Bronchial epithelial cell (primary cell): ENCODE results near the gene TRIM24. TPM values are rescaled to one million over a fixed set of nuclear protein-coding genes. Genes with fewer than 3 reads are reported as not detected.

Experiments
- DNase-seq: peaks from one replicate; pipeline ENCODE4 v3.0.0-alpha.2; 2010; ENCODE audit warnings: low read depth
- FAIRE-seq: peaks from 2 replicates; lab custom pipeline; 2011; peaks lifted over from hg19 to GRCh38; lab: Jason Lieb, UNC
- H3K27me3 ChIP-seq: 2 replicates; pipeline ENCODE4 v1.5.1; 2011; ENCODE audit warnings: low read length; ENCODE audit not compliant: control insufficient read depth, insufficient read depth
- H3K36me3 ChIP-seq: 2 replicates; pipeline ENCODE4 v1.5.1; 2011; ENCODE audit warnings: low read length; ENCODE audit not compliant: control insufficient read depth, insufficient read depth
- H3K4me3 ChIP-seq: 2 replicates; pipeline ENCODE4 v1.5.1; 2011; ENCODE audit warnings: mild to moderate bottlenecking, low read depth, low read length, control low read depth
- total RNA-seq: library from RNA; depleted of rRNA; stranded (reverse); fragments of >200 nt; gene quantifications from 2 replicates; pipeline ENCODE4 v1.2.1, GENCODE V29; 2014
- TF ChIP-seq, protein P1 (sequence below): IDR thresholded peaks from 2 replicates; pipeline ENCODE4 v1.5.1; 2011; ENCODE audit warnings: mild to moderate bottlenecking, moderate library complexity, low read length, control low read depth, inconsistent platforms; ENCODE audit not compliant: insufficient read depth, severe bottlenecking

Gene TRIM24
- total RNA-seq, 1 donor from 2014 or later: 2.1 TPM

DNA sequence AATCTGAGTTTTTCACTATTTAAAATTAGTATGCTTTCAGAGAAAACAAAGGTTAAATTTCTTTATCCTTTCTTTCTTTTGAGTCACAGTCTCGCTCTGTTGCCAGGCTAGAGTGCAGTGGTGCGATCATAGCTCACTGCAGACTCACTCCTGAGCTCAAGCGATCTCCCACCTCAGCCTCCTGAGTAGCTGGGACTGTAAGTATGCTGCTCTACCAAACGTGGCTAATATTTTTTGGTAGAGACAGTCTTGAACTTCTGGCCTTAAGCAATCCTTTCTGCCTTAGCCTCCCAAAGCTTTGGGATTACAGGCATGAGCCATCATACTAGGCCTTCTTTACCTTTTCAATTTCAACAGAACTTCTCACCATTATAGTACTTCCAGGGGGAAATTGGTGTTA is 113.7 kb downstream of the TRIM24 start:
- Histone ChIP-seq H3K36me3 (peaks cover 2% of the 10 kb centered on the region), H3K4me3 (no peak overlapping the region), H3K27me3 (no peaks in the 10 kb centered on the region)
- no peak for DNase-seq
- TF ChIP-seq, protein P1, sequence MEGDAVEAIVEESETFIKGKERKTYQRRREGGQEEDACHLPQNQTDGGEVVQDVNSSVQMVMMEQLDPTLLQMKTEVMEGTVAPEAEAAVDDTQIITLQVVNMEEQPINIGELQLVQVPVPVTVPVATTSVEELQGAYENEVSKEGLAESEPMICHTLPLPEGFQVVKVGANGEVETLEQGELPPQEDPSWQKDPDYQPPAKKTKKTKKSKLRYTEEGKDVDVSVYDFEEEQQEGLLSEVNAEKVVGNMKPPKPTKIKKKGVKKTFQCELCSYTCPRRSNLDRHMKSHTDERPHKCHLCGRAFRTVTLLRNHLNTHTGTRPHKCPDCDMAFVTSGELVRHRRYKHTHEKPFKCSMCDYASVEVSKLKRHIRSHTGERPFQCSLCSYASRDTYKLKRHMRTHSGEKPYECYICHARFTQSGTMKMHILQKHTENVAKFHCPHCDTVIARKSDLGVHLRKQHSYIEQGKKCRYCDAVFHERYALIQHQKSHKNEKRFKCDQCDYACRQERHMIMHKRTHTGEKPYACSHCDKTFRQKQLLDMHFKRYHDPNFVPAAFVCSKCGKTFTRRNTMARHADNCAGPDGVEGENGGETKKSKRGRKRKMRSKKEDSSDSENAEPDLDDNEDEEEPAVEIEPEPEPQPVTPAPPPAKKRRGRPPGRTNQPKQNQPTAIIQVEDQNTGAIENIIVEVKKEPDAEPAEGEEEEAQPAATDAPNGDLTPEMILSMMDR: no peak
- FAIRE-seq: no peak

DNA sequence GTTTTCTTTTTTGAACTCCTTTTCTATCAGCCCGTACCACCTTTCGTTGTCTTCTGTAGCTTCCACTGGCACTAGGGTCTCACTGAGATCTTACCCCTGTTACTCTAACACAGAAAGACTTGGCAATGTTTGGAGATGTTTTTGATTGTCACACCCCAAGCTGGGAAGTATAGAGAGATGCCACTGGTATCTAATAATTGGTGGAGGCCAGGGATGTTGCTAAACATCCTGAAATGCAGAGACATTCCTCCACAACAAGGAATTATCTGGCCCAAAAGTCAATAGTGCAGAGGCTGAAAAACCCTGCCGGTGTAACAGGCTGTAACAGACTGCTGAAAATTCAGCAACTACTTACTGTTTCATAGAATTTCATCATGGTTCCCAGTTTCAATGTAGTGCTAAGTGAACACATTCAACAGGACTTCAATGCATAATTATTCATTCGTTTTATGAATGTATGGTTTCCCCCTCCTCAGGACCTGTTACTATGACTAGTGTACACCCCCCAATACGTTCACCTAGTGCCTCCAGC is 115.9 kb downstream of the TRIM24 start:
- no peak overlapping the region for H3K4me3 ChIP-seq
- FAIRE-seq (no peak), DNase-seq (no peak)
- H3K36me3 ChIP-seq: peaks cover 4% of the 10 kb centered on the region
- H3K27me3 ChIP-seq: no peaks in the 10 kb centered on the region
- TF ChIP-seq, protein P1: no peak

DNA sequence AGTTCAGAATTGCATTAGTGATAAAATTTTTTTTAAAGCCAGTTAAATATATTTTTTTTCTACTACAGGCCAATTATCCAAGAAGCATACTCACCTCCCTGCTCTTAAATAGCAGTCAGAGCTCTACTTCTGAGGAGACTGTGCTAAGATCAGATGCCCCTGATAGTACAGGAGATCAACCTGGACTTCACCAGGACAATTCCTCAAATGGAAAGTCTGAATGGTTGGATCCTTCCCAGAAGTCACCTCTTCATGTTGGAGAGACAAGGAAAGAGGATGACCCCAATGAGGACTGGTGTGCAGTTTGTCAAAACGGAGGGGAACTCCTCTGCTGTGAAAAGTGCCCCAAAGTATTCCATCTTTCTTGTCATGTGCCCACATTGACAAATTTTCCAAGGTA is 119.1 kb downstream of the TRIM24 start:
- Histone ChIP-seq H3K36me3 (peaks cover 4% of the 10 kb centered on the region), H3K4me3 (no peak overlapping the region), H3K27me3 (no peaks in the 10 kb centered on the region)
- DNase-seq: no peak
- FAIRE-seq: no peak
- TF ChIP-seq, protein P1: no peak

DNA sequence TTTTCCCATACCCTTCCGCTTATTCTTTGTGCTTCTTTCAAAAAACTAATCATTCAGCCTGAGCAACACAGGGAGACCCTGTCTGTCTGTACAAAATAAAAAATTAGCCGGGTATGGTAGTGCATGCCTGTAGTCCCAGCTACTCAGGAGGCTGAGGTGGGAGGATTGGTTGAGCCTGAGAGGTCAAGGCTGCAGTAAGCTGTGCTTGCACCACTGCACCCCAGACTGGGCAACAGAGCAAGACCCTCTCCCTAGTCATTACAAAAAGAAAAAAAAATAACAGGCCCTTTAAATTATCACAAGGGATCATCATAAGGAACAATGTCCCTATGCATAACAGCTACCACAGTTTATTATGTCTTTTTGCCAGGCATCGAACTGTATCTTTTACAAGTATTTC is 119.6 kb downstream of the TRIM24 start:
- Histone ChIP-seq H3K4me3 (no peak overlapping the region), H3K36me3 (peaks cover 4% of the 10 kb centered on the region), H3K27me3 (no peaks in the 10 kb centered on the region)
- TF ChIP-seq, protein P1: no peak
- FAIRE-seq (no peak), DNase-seq (no peak)

DNA sequence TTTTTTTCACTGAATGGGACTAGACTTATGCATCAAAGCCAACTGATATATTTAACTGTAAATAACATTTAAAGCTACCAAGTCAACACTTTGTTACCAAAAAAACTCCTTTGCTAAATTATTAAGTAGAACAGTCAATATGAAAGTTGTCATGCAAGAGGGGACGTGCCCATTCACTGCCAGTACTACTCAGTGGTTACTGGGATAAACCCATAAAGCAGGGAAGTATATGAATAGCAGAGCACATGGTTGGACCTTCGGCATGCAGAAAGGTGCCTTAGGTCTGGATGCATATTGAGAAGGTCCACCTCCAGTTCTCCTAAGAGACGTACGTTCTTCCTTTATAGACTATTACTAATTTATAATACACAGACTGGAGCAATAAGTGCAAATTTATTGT is 121.0 kb downstream of the TRIM24 start:
- H3K27me3 ChIP-seq: no peaks in the 10 kb centered on the region
- DNase-seq (no peak), FAIRE-seq (no peak)
- peaks cover 4% of the 10 kb centered on the region for H3K36me3 ChIP-seq
- H3K4me3 ChIP-seq: no peak overlapping the region
- TF ChIP-seq, protein P1: no peak

DNA sequence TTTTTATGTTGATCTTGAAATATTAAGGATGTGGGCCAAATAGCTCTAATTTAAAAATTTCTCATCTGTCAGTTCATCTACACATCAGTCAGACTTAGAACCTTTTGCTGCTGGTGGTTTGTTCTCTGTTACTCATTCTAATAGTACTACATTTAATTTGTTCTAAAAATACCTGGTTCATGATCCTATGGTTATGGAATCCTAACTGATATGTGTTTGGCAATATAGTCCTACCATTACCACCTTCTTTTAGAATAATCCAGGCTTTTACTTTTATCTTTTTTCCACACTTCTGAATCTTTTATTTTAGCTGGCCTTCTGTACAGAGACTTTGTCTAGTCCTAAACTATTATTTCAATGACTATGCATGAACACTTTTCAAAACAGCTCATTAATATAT is 124.2 kb downstream of the TRIM24 start:
- Histone ChIP-seq H3K36me3 (peaks cover 2% of the 10 kb centered on the region), H3K27me3 (no peaks in the 10 kb centered on the region), H3K4me3 (no peak overlapping the region)
- no peak for DNase-seq
- FAIRE-seq: no peak
- TF ChIP-seq, protein P1: no peak
